CD14-positive monocyte (primary cell): ENCODE data around the gene TIMM50. TPM values are rescaled to one million over a fixed set of nuclear protein-coding genes. Genes with fewer than 3 reads are reported as not detected.
A peak's percentile ranks its signal among the peaks of the same experiment; 100 is the strongest.

Experiments
- DNase-seq, 3 donors: peaks; one replicate each; pipeline ENCODE4 v3.0.0-alpha.2; 2011 to 2022
- H2AFZ ChIP-seq: 2 replicates; pipeline ENCODE4 v1.6.0; 2012; ENCODE audit warnings: mild to moderate bottlenecking, low read depth, low read length, inconsistent platforms; ENCODE audit not compliant: insufficient read depth, poor library complexity, severe bottlenecking
- H3K27ac ChIP-seq, 2 donors: 1 replicate in 1 of 2; 2 replicates in 1 of 2; pipeline ENCODE4 v1.5.1; 2012 to 2013; ENCODE audit warnings: low read length in 2 of 2, control low read depth in 1 of 2, inconsistent platforms in 1 of 2, low read depth in 1 of 2, mild to moderate bottlenecking in 1 of 2
- H3K27me3 ChIP-seq, 2 donors: one replicate each; pipeline versions ENCODE4 v1.6.0 to v1.6.1; 2011 to 2013; ENCODE audit warnings: low read length in 2 of 2; ENCODE audit not compliant: control insufficient read depth in 2 of 2, insufficient read depth in 2 of 2
- H3K36me3 ChIP-seq, 2 donors: replicated peaks in 1 of 2; 1 replicate in 1 of 2; 2 replicates in 1 of 2; pipeline versions ENCODE4 v1.5.1 to v1.6.1; 2012 to 2013; ENCODE audit warnings: low read length in 2 of 2, control low read depth in 1 of 2, inconsistent platforms in 1 of 2, mild to moderate bottlenecking in 1 of 2; ENCODE audit not compliant: insufficient read depth in 2 of 2, control insufficient read depth in 1 of 2
- H3K4me1 ChIP-seq, 2 donors: 1 replicate in 1 of 2; 2 replicates in 1 of 2; pipeline versions ENCODE4 v1.5.1 to v1.6.1; 2012 to 2013; ENCODE audit warnings: low read length in 2 of 2, control low read depth in 1 of 2, inconsistent platforms in 1 of 2, mild to moderate bottlenecking in 1 of 2, moderate library complexity in 1 of 2; ENCODE audit not compliant: insufficient read depth in 2 of 2, control insufficient read depth in 1 of 2
- H3K4me2 ChIP-seq: replicated peaks from 2 replicates; pipeline ENCODE3; 2012; ENCODE audit warnings: low read length, moderate library complexity, mild to moderate bottlenecking; ENCODE audit not compliant: poor library complexity, severe bottlenecking; ENCODE audit errors: extremely low read depth
- H3K4me3 ChIP-seq, 3 experiments: fragments of 200-600 bp in 1 of 3; sonication (generic) in 1 of 3; replicated peaks in 1 of 3; 1 replicate in 2 of 3; 2 replicates in 1 of 3; pipeline ENCODE4 v1.5.1; 2011 to 2013; ENCODE audit warnings: low read length in 3 of 3, mild to moderate bottlenecking in 3 of 3, control low read depth in 2 of 3, low read depth in 2 of 3, inconsistent platforms in 1 of 3, moderate library complexity in 1 of 3
- H3K79me2 ChIP-seq: 2 replicates; pipeline ENCODE4 v1.6.0; 2012; ENCODE audit warnings: mild to moderate bottlenecking, control low read depth, inconsistent platforms, low read length, moderate library complexity; ENCODE audit not compliant: insufficient read depth
- H3K9ac ChIP-seq: 2 replicates; pipeline ENCODE4 v1.6.0; 2017; ENCODE audit warnings: low read length, mild to moderate bottlenecking; ENCODE audit not compliant: insufficient read depth, poor library complexity, severe bottlenecking
- H3K9me3 ChIP-seq, 2 donors: replicated peaks in 1 of 2; 1 replicate in 1 of 2; 2 replicates in 1 of 2; pipeline versions ENCODE4 v1.5.1 to v1.6.1; 2012 to 2013; ENCODE audit warnings: low read length in 2 of 2, control low read depth in 1 of 2; ENCODE audit not compliant: control insufficient read depth in 1 of 2, insufficient read depth in 1 of 2
- H4K20me1 ChIP-seq: 2 replicates; pipeline ENCODE4 v1.6.0; 2012; ENCODE audit warnings: mild to moderate bottlenecking, low read length, control low read depth, moderate library complexity; ENCODE audit not compliant: insufficient read depth
- H3K27ac Mint-ChIP-seq, 7 donors: one replicate each; pipeline ENCODE4 v1.8.0; 2020; ENCODE audit warnings: mild to moderate bottlenecking in 7 of 7, mixed read lengths in 7 of 7, moderate library complexity in 6 of 7, inconsistent platforms in 2 of 7
- H3K27me3 Mint-ChIP-seq, 3 donors: one replicate each; pipeline ENCODE4 v1.8.0; 2021 to 2022; ENCODE audit warnings: low read depth in 3 of 3, mild to moderate bottlenecking in 3 of 3, mixed read lengths in 3 of 3, moderate library complexity in 3 of 3, inconsistent platforms in 1 of 3
- H3K36me3 Mint-ChIP-seq, 2 donors: one replicate each; pipeline ENCODE4 v1.8.0; 2020; ENCODE audit warnings: mixed read lengths in 2 of 2, inconsistent platforms in 1 of 2, mild to moderate bottlenecking in 1 of 2
- H3K4me1 Mint-ChIP-seq: one replicate; pipeline ENCODE4 v1.8.0; 2020; ENCODE audit warnings: mild to moderate bottlenecking, mixed read lengths
- H3K4me3 Mint-ChIP-seq, 2 donors: one replicate each; pipeline ENCODE4 v1.8.0; 2020; ENCODE audit warnings: mild to moderate bottlenecking in 2 of 2, mixed read lengths in 2 of 2, moderate library complexity in 1 of 2
- H3K9me3 Mint-ChIP-seq, 7 donors: one replicate each; pipeline ENCODE4 v1.8.0; 2020 to 2022; ENCODE audit warnings: mixed read lengths in 7 of 7, mild to moderate bottlenecking in 6 of 7, moderate library complexity in 6 of 7, inconsistent platforms in 2 of 7
- WGBS: methylation state at CpG from one replicate; pipeline ENCODE4 v1.1.5; 2013; ENCODE audit warnings: missing lambda C conversion rate; ENCODE audit not compliant: insufficient coverage; 5-methylcytosine and 5-hydroxymethylcytosine counted together
- intact Hi-C, 2 donors: fragments of 100-400 bp; cut with micrococcal nuclease; formaldehyde crosslinking; loops; one replicate each; pipeline versions ENCODE4 v1.15.0 to v1.15.1; 2023
- polyA plus RNA-seq, 3 donors: library from polyadenylated mRNA; depleted of rRNA in 1 of 3; unstranded in 2 of 3; stranded (reverse) in 1 of 3; fragments of 300-500 nt in 2 of 3; fragments of >200 nt in 1 of 3; fragmentation: Illumina TruSeq in 2 of 3; gene quantifications; 1 replicate in 2 of 3; 2 replicates in 1 of 3; pipeline ENCODE4 v1.2.3, GENCODE V29; 2012 to 2021
- TF ChIP-seq, protein P1 (sequence below): fragments of 200-600 bp; IDR thresholded peaks from one replicate; pipeline ENCODE4 v1.8.0; 2022; ENCODE audit warnings: antibody characterized with exemption, mild to moderate bottlenecking

The TIMM50 gene
- polyA plus RNA-seq, 3 donors: 22.0 to 54.6 (median 43.8) TPM

DNA sequence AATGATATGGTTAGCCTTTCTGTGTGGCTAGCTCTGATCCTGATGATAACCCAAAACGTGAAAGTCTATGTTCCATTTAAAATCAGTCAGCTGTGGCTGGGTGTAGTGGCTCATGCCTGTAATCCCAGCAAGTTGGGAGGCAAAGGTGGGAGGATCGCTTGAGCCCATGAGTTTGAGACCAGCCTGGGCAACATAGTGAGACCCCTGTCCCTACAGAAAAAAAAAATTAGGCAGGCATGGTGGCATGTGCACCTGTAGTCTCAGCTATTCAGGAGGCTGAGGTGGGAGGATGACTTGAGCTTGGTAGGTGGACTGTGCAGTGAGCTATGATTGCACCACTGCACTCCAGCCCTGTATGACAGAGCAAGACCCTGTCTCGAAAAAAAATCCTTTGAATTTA is 53.2 kb downstream of the TIMM50 start:
- 91% methylated on average over 3 of the region's 3 CpGs for WGBS
- no peaks in the 10 kb centered on the region for H4K20me1 ChIP-seq
- H3K9me3 Mint-ChIP-seq: peaks cover 0 to 2% (median 0%) of the 10 kb centered on the region in 7 donors
- H3K27me3 ChIP-seq: no peaks in the 10 kb centered on the region
- no peak overlapping the region for H3K27ac ChIP-seq
- H3K4me1 ChIP-seq: peaks cover 9 to 17% of the 10 kb centered on the region in 2 donors
- no peak overlapping the region for H3K4me3 ChIP-seq
- peaks cover 0 to 2% (median 0%) of the 10 kb centered on the region in 3 donors for H3K27me3 Mint-ChIP-seq
- H3K36me3 ChIP-seq: no peaks in the 10 kb centered on the region
- TF ChIP-seq, protein P1, sequence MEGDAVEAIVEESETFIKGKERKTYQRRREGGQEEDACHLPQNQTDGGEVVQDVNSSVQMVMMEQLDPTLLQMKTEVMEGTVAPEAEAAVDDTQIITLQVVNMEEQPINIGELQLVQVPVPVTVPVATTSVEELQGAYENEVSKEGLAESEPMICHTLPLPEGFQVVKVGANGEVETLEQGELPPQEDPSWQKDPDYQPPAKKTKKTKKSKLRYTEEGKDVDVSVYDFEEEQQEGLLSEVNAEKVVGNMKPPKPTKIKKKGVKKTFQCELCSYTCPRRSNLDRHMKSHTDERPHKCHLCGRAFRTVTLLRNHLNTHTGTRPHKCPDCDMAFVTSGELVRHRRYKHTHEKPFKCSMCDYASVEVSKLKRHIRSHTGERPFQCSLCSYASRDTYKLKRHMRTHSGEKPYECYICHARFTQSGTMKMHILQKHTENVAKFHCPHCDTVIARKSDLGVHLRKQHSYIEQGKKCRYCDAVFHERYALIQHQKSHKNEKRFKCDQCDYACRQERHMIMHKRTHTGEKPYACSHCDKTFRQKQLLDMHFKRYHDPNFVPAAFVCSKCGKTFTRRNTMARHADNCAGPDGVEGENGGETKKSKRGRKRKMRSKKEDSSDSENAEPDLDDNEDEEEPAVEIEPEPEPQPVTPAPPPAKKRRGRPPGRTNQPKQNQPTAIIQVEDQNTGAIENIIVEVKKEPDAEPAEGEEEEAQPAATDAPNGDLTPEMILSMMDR: no peak
- H3K4me2 ChIP-seq: no peak overlapping the region
- peaks cover 30% of the 10 kb centered on the region for H3K79me2 ChIP-seq
- no peak overlapping the region for H3K9ac ChIP-seq
- no peak for DNase-seq
- peaks cover 19% of the 10 kb centered on the region for H3K4me1 Mint-ChIP-seq
- peaks cover 3 to 5% of the 10 kb centered on the region in 2 donors for H3K36me3 Mint-ChIP-seq
- intact Hi-C loops: loop anchor here (5.0 to 10.0 kb wide), 7 partner anchors 51 to 191 kb away; partner anchors contain the start of genes MED29 (in 2 of the 2), PAF1 (in 2 of the 2), RPS16 (in 1 of the 2) and SAMD4B (in 1 of the 2)
- H3K9me3 ChIP-seq: no peaks in the 10 kb centered on the region
- no peak overlapping the region for H3K4me3 Mint-ChIP-seq
- H2AFZ ChIP-seq: no peak overlapping the region
- no peak overlapping the region for H3K27ac Mint-ChIP-seq

GRCh38 chr19:39539165-39539517 is 58.5 kb downstream of the TIMM50 start:
- Mint-ChIP-seq H3K9me3 (peaks cover 0 to 3% (median 0%) of the 10 kb centered on the region in 7 donors), H3K27me3 (peaks cover 0 to 10% (median 2%) of the 10 kb centered on the region in 3 donors), H3K27ac (peak overlapping the region in 6 of 7 donors; percentile 2 to 89 (median 74)), H3K4me3 (peak overlapping the region; percentile 78 to 96), H3K36me3 (peaks cover 3 to 5% of the 10 kb centered on the region in 2 donors), H3K4me1 (peaks cover 25% of the 10 kb centered on the region)
- 3% methylated on average over 6 of the region's 10 CpGs for WGBS
- Histone ChIP-seq H3K4me1 (peaks cover 12 to 18% of the 10 kb centered on the region in 2 donors), H2AFZ (peak overlapping the region; percentile 92), H3K27me3 (no peaks in the 10 kb centered on the region), H3K4me3 (peak overlapping the region; percentile 72 to 90 (median 79)), H3K4me2 (peak overlapping the region; percentile 91), H4K20me1 (no peaks in the 10 kb centered on the region), H3K9me3 (no peaks in the 10 kb centered on the region), H3K36me3 (no peaks in the 10 kb centered on the region), H3K79me2 (peaks cover 21% of the 10 kb centered on the region), H3K27ac (peak overlapping the region in 1 of 2 donors; percentile 61), H3K9ac (peak overlapping the region; percentile 80)
- TF ChIP-seq, protein P1: no peak
- intact Hi-C loops: loop anchor here (5.0 to 10.0 kb wide), 3 partner anchors 92 to 144 kb away; partner anchors contain the start of genes SUPT5H (in 2 of the 2), MED29 (in 1 of the 2) and PAF1 (in 1 of the 2)
- DNase-seq: no peak
